ENCODE measurements around the gene SETD4.

DNA sequence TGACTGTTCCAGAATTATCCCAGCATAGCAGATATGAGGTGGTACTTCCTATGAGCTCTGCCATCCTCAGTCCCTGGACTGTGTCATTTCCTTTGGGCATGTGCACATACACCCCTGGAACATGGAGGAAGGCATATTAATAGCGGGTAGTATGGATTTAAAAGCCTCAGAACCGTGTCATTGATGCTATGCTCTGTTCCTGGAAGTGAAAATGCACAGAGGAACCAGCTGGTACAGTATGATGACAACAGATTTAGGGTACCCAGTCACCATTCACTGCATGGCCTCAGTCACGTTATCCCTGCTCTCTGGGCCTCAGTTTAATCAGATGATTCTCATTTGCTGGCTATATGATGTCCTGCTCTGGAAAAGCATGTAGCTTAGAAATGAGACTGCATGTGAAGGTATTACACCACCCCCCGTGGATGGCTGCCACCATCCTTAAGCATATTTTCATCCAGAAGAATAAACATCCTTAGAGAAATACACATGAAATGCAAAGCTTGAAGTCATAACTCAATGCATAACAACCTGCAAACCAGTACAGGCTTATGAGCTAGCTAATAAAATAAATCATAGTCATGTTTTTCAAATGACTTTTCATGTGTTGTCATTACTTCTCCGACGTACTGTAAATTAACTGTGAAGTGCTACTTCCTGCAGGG, 37.8 kb downstream of the SETD4 start:
- TF ChIP-seq, protein P1, sequence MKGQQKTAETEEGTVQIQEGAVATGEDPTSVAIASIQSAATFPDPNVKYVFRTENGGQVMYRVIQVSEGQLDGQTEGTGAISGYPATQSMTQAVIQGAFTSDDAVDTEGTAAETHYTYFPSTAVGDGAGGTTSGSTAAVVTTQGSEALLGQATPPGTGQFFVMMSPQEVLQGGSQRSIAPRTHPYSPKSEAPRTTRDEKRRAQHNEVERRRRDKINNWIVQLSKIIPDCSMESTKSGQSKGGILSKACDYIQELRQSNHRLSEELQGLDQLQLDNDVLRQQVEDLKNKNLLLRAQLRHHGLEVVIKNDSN (IDR thresholded peaks at IDR 0.05), result no peak
- TF ChIP-seq, protein P2, sequence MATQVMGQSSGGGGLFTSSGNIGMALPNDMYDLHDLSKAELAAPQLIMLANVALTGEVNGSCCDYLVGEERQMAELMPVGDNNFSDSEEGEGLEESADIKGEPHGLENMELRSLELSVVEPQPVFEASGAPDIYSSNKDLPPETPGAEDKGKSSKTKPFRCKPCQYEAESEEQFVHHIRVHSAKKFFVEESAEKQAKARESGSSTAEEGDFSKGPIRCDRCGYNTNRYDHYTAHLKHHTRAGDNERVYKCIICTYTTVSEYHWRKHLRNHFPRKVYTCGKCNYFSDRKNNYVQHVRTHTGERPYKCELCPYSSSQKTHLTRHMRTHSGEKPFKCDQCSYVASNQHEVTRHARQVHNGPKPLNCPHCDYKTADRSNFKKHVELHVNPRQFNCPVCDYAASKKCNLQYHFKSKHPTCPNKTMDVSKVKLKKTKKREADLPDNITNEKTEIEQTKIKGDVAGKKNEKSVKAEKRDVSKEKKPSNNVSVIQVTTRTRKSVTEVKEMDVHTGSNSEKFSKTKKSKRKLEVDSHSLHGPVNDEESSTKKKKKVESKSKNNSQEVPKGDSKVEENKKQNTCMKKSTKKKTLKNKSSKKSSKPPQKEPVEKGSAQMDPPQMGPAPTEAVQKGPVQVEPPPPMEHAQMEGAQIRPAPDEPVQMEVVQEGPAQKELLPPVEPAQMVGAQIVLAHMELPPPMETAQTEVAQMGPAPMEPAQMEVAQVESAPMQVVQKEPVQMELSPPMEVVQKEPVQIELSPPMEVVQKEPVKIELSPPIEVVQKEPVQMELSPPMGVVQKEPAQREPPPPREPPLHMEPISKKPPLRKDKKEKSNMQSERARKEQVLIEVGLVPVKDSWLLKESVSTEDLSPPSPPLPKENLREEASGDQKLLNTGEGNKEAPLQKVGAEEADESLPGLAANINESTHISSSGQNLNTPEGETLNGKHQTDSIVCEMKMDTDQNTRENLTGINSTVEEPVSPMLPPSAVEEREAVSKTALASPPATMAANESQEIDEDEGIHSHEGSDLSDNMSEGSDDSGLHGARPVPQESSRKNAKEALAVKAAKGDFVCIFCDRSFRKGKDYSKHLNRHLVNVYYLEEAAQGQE (IDR thresholded peaks at IDR 0.05; ENCODE audit: low read depth), result no peak
- no peak for TF ChIP-seq YY1 (IDR thresholded peaks at IDR 0.05; ENCODE audit: low read depth)
- TF ChIP-seq, protein P3, sequence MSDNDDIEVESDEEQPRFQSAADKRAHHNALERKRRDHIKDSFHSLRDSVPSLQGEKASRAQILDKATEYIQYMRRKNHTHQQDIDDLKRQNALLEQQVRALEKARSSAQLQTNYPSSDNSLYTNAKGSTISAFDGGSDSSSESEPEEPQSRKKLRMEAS (IDR thresholded peaks at IDR 0.05), result no peak
- no peak for TF ChIP-seq EP300 (IDR thresholded peaks at IDR 0.05; ENCODE audit: borderline replicate concordance)
- no peak for TF ChIP-seq EGR1 (IDR thresholded peaks at IDR 0.05)
- no peak for TF ChIP-seq FOXM1 (IDR thresholded peaks at IDR 0.05; ENCODE audit: borderline replicate concordance, low read depth)
- no peak for TF ChIP-seq TCF12 (IDR thresholded peaks at IDR 0.05; ENCODE audit: low read depth)
- no peak for TF ChIP-seq RAD21 (IDR thresholded peaks at IDR 0.05; ENCODE audit: low read depth)
- no peak for TF ChIP-seq TEAD4 (IDR thresholded peaks at IDR 0.05)
- TF ChIP-seq CREB1 (IDR thresholded peaks at IDR 0.05; ENCODE audit: low read depth), result no peak
- no peak for TF ChIP-seq TAF1 (IDR thresholded peaks at IDR 0.05; ENCODE audit: low read depth)
- TF ChIP-seq NFIC (IDR thresholded peaks at IDR 0.05), result no peak

All from Ishikawa (cell line).